Stimulated activated CD8-positive, alpha-beta memory T cell treated with anti-CD3 and anti-CD28 coated beads, Interleukin-15, amount 100 ng/mL, for 4 hours (primary cell): Measurements from ENCODE around the gene NCF4.

ENCODE experiments used
- DNase-seq, 2 donors: peaks; one replicate each; pipeline ENCODE4 v3.0.0-alpha.2; 2020; ENCODE audit warnings: low read depth in 2 of 2

NCF4 gene

DNA sequence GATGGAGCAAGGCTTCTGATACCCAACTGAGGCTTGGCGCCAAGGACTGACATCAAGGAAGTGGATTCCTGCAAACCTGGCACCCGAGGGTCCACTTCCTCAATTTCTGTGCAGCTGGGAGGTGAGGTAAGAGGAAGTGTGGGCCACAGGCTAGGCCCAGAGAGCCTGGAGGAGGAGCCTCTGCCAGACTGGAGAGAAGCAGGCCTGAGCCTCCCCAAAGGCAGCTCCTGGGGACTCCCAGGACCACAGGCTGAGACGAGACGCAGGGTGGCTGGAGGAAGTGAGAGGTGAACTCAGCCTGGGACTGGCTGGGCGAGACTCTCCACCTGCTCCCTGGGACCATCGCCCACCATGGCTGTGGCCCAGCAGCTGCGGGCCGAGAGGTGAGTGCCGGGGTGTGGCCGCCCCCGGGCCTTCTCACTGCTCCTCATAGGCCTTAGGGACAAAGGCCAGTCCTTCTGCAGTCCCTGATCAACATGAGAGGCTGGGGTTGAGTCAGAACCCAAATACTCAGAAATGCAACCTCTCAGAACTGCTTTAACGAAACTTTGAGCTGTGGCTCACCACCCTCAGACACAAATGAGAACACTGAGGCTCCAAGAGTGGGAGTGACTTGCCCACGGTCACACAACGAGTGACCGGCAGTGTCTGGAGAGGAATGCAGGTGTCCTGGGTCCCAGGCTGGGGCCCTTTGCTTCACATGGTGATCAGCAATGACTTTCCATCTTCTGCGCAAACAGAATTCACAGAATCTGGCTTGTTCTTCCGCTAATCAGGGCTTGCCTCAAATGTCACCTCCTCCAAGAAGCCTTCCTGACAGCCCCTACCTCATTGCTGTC lies at the start of gene NCF4:
Gene NCF4, plus strand, starts transcription at position 186 of the 839 bp plus-strand sequence. Its CDS starts 166 bp downstream, at position 352.
- DNase-seq, result no peak

DNA sequence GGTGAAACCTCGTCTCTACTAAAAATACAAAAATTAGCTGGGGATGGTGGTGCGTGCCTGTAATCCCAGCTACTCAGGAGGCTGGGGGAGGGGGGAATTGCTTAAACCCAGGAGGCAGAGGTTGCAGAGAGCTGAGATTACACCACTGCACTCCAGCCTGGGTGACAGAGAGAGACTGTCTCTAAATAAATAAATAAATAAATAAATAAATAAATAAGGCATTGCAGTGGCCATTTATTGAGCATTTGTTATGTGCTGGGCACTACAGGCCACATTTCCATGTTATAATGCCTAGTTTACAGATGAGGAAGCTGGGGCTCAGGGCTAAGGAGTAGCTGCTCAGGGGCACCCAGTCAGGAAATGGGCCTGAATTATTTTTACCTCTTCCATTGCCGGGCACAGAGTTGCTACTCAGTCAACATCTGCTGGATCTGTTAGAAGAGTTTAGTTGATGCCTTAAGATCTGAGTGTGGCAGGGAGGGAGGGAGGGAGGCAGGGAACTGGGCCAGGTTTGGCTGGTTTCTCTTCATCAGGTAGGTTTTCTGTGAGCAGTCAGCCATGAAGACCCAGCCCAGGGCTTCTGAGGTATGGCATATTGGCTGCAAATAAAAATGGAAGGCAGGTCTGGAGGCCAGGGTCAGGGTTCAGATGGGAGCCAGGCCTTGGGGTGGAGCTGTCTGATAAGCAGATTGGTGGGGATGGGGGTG lies 49.6 kb upstream of the NCF4 start:
- no peak for DNase-seq

DNA sequence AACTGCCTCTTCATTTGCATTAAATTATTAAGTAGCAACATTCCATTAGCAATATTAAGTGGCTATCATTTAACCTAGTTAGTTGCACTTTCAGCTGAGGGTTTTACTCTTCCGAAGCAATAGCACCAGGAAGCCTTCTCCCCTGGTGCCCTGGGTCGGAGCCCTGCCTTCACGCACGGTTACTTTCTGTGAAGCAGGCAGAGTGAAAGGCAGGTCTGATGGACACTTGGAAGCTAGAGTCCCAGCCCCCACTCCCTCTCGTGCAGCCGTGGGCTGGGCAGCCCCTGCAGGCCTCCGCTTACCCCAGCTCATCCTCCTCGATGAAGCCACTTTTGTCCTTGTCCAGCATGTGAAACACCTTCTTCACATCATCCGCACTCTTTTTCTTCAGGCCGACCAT lies 46.0 kb upstream of the NCF4 start:
- no peak for DNase-seq

DNA sequence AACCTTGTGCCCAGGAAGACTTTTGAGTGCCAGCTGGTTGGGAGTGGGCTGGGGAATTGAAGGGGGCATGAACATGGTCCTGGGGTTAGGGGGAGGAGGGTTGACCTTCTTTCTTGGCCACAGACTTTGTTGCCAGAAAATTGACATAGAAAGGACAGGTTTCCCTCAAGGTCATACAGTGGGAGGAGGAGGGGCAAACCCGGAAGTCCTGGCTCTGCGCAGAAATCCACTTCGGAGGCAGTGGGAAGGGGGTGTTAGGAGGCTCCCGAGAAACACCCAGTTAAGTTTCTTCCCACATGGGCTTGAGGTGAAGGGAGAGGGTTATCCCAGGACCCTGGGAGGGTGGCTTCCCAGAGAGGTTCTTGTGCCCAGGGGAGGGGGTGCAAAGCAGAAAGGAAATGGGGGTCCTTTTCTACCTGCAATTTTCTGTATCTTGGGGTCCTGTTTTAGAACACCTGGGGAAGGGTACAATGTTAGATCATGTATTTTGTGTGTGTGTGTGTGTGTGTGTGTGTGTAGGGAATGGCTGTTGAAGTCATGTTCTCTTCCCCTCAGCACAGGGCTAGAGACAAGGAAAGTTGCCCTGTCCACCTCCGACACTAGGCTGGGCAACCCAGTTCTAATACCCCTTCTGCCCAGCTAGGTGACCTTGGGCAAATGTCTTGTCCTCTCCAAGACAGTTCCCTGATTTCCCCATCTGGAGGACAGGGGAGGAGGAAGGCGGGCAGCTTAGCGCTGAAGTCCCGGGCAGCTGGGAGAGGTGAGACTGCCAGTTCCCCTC lies 45.1 kb upstream of the NCF4 start:
- DNase-seq, result no peak

DNA sequence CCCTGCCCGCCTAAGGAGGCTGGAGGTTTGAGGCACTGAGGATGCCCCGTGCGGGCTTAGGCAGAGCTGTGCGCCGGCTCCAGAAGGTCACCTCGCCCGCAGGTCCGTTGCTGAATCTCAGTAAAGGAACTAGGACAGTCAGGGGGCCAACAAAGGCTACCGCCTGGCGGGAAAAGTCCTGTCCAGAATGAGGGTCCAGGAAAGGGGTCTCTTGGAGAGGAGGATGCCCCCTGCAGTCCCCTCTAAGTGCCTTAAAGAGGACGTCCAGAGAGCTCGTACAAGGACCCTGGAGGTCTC lies 44.5 kb upstream of the NCF4 start:
- DNase-seq, result no peak

DNA sequence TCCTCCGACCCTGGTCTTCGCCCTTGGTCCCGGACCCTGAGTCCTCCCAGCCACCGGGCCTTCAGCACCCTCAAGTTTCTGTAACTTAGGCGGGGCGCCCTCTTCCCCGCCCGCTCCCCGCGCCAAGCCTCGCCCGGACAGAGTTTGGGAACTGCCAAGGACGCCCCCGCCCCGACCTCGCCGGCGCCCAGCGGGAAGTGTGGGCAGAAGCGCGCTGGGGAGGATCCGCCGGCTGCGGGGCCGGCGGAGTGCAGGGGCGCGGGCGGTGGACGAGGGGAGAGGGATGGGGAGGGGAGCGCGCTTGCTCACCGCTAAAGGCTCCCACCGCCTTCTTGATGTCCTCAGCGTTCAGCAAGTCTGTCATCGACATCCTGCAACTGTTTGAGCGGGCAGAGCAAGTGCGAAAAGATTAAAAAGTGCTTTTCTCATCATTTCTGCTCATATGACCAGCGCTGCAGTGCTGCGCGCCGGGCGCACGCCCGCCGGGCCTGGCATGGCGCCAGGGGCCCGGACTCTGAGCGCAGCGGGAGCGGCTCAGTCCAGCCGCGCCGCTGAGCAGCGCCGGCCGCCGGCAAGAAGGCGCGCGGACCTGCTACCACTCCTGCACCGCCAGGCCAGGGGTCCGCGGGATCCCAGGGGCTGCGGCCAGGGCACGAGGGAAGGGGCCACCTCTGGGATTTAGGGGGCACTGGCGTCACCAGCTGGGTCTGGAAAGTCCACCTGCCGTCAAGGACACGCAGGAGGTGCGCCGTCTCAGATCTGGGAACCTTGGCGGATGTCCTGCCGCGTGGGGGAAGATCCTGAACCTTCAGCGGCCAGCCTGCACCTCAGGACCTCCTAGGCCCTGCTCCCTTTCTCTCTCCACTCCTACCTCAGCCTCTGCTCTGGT lies 43.9 kb upstream of the NCF4 start, which contains the start of gene PVALB:
Gene PVALB, minus strand, starts transcription at position 400 of the 889 bp plus-strand sequence. Its CDS starts 30 bp downstream, at position 370.
- DNase-seq, result no peak

DNA sequence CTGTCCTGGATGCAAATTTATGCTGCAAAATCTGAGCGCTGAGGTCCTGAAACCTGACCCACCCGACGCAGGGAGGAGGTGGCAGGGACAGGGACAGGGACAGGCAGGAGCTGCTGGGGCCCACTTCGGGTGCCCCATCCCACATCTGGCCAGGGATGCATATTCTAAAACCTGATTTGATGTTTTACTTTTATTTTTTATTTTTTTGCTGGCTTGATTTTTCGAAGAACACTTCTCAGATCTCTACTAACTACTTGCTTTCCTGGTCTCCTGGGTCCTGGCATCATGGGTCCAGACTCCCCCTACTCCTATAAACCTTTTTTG lies 43.3 kb upstream of the NCF4 start:
- no peak for DNase-seq

DNA sequence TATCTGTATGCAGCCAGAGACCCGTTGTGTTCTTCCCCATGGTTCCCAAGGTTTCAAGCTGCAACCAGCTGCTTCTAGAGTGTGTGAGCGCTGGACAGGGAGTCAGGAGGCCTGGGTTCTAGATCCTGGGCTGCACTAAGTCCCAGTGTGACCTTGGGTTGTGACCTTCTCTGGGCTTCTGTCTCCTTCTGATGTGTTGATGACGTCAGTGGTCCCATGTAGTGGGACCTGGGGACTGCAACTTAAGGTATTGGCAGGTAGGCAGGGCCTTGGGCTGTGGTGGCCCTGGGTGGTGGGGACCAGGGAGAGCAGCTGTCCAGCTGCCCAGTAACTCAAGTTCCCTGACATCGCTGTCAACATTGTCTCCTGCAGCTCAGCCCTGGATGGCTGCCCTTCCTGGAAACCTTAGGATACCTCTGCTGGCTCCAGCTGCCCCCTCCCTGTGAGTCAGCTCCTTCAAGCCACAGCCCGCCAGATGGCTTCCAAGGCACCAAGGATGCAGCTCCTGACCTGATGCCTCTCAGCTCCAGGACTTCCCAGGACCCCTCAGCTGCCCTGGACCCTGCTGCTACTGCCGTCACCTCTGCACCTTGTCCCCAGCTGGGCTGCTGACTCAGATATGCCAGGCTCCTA lies 42.7 kb upstream of the NCF4 start:
- DNase-seq, result no peak

DNA sequence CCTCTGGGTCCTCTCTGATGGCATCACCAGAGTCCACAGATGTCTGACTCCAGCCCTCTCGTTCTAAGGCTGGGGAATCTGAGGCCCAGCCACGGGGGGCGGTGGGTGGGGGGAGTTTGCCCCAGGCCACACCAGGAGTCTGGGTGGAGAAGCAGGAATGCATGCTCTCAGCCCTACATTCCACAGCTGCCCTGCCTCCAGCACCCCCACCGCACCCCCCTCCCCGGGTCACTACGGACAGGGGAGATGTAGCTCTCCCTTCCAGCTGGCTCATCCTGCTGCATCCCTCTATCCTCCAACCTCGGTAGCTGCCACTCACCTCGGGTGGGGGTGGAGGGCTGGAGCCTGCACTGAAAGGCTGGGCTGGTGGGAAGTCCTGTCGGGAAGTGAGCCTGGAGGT lies 41.7 kb upstream of the NCF4 start:
- DNase-seq, result no peak

DNA sequence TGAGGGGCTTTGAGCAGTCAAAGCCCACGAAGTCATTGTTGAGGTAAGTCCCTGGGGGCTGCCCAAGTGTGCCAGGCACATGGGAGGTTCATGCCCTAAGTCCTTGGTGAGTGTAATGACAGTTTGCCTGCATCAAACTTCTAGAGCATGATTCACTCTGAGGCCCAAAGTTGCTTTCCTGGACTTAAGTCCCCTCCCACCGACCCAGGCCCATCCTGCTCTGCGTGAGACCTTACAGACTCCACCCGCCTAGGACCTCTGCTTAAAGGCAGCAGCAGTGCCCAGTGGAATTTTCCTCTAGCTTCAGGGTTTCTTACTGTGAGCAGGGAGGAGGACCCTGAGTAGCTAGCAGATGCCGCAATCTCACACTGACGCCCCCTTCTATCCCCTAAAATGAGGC lies 38.2 kb upstream of the NCF4 start:
- DNase-seq, result no peak

DNA sequence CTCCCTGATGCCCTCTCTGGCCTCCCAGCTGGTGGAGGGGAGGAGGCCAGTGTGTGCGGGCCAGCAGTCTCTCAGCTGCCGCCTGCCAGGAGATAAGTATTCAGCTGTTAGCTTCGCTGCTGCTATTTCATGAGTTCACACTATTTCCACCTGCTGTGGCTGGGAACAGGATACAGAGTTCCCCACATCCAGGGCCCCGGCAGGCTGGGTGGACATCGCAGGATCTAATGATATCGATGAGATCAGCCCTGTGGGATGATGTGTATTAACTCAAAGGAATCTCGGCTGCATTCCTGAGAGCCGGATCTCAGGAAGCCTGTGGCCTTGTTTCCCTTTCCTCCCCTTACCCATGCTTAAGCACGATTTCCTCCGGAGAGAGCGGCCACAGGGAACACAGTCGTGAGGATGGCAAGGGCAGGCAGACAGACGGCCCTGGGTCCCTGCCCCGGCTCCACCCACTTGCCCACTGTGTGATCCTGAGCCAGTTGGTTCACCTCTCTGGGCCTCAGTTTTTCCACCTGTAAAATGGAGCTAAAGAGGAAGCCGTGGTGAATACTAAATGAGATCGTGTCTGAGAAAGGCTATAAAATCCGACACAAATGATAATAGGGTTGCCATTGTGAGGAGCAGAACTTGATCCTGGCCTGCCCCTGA lies 37.5 kb upstream of the NCF4 start:
- no peak for DNase-seq

DNA sequence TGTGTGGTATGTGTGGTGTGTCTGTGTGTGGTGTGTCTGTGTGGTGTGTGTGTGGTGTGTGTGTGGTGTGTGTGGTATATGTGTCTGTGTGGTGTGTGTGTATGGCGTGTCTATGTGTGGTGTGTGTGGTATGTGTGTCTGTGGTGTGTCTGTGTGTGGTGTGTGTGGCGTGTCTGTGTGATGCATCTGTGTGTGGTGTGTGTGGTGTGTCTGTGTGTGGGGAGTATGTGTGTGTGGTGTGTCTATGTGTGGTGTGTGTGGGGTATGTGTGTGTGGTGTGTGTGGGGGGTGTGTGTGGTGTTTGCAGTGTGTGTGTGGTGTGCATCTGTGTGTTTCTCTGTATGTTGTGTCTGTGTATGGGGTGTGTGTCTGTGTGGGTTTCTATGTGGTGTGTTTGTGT lies 36.2 kb upstream of the NCF4 start:
- DNase-seq, result no peak

DNA sequence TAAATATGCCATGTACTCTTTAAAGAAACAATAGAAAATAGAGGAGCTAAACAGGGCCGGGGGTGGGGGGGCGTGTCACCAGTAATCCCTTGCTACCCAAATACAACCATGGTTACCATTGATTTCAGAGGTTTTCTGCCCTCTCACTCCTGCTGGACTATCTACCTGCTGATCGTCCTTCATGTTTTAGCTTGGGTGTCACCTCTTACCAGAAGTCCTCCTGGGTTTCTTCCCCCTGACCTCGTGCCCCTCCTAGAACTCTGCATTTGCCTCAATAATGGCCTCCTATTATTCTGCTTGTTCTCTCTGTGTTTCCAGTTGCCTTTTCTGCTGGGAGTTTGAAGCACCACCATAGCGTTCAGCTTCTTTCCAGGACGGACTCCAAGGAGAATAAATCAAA lies 34.5 kb upstream of the NCF4 start:
- DNase-seq, result no peak

DNA sequence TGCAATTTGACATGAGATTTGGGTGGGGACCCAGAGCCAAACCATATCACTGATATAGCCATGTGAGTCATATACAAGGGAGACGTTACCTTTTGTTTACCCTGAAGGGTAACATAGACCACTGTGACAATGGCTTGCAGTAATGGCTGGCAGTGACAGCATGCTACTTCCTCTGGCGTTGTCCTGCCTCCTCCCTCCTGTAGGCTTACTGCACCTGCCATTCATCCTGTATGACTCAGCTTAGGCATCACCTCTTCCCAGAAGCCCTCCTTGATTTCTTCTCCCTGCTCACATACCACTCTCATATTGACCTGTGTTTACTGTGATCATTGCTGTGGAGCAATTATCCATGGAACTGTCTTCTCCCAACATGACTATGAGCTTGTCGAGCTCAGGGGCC lies 32.0 kb upstream of the NCF4 start:
- no peak for DNase-seq

DNA sequence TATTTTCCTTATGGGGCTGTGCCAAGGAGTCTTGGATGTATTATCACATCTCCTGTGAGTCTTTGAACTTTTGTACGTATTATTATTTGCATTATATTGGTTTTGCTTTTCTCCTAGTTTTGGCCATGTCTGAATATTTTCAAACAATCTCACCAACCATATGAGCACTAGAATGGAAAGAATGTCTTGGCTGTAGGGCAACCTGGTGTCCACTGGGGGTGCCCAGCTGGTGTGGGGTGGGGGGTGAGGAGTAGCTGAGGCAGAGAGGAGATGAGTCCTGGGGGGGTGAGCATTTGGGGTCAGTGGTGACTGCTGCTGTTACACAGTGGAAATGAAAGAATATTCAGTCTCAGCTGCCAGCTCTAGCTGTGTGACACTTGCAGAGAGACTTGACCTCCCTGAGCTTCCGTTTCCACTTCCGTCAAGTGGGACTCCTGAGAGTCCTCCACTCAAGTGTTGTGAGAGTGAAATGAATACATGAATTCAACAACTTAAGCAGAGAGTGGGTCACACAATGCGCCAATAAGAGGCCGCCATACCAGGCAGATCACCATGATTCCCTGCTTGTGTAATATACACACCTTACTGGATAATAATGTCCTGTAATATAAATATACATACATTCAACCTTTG lies 31.3 kb upstream of the NCF4 start:
- DNase-seq, result no peak

DNA sequence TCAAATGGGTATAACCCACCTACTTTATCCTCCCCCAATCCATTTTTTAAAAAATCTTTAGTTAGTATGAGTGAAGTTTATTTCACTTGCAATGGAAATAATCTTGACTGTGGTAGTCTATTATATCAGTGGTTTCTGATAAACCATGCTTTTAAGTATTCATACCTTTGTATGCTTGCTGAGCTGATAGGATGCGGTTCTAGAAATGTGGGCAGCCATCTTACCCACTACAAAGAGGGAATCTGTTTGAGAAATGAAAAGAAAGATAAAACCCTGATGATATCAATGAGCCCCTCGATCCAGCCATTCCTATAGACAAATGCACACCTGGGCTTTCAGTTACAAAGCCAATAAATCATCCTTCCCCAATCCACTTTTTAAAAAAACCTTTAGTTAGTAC lies 30.2 kb upstream of the NCF4 start:
- DNase-seq, result no peak

DNA sequence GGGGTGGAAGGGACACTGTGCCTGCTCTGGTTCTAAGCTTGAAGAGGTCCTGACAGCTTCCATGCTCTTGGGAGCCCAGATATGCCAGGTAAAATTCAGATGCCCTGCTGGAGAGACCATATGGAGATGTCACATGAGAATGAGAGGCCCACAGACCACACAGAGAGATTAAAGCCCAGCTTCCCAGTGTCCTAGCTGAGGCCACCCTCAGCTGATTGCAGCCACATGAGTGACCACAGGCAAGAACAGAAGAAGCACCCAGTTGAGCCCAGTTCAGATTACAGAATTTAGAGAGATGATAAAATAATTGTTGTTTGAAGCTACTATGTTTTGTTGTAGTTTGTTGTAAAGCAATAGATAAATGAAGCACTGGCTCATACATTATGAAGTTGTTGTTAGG lies 29.6 kb upstream of the NCF4 start:
- no peak for DNase-seq

DNA sequence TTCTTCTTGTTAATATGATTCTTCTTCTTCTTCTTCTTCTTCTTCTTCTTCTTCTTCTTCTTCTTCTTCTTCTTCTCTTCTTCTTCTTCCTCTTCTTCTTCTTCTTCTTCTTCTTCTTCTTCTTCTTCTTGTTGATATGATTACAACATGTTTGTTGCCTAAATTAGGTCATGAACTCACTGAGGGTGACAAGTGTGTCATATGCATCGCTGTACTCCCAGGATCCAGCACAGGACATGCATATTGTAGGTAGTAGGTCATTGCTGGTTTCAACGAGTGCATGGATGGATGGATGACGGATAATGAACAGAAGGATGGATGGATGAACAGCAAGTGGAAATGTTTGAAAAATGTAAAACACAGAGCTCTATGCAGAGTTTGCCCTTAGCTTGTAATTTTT lies 29.1 kb upstream of the NCF4 start:
- DNase-seq, result no peak

DNA sequence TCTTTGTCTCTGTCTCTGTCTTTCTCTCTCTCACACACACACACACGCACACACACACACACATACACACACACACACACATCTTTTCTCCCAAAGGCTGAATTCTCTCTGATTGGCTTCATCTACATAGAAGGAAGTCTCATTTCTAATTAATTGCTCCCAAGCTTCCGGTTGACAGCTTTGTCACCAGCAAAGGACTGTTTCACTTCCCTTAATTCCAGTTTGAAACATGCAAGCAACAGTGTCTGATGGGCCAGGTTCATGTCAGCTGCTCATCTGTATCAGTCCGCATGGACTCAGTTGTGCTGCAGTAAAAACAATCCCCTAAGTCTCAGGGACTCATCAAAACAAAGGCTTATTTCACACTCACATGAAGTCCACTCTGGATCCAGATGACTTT lies 27.7 kb upstream of the NCF4 start:
- DNase-seq, result no peak

DNA sequence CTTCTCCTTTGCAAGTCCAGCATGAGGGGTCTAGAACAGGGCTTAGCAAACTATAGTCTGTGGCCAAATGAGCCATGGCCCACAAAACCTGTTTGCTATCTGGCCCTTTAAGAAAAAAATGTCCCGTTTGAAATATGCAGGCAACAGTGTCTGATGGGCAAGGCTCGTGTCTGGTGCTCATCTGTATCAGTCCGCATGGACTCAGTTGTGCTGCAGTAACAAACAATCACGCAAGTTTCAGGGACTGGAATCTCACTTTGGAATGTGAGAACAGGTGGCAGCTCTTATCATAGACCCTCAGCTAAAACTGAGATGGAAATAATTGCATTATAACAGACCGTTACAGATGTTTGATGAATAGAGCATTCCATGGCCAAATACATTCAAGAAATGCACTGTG lies 24.9 kb upstream of the NCF4 start:
- DNase-seq, result no peak
